Suprapubic skin (tissue), 3 donors: Measurements from ENCODE around the gene DDX25.
A peak's percentile ranks its signal among the peaks of the same experiment; 100 is the strongest.

Experiments used
- CTCF ChIP-seq, 2 donors: fragments of 200-600 bp in 1 of 2; fragments of 450-650 bp in 1 of 2; sonication (generic) in 1 of 2; IDR thresholded peaks; one replicate each; pipeline ENCODE4 v1.5.1; 2016 to 2019; ENCODE audit warnings: antibody characterized with exemption in 2 of 2, mild to moderate bottlenecking in 1 of 2, moderate library complexity in 1 of 2
- EP300 ChIP-seq: sonication (generic); formaldehyde crosslinking; IDR thresholded peaks from one replicate; pipeline ENCODE4 v1.6.1; 2017; ENCODE audit warnings: antibody characterized with exemption

GRCh38 chr11:125887373-125888324, 16.7 kb upstream of the DDX25 start, which contains the start of gene HYLS1:
- TF ChIP-seq CTCF (IDR thresholded peaks at IDR 0.05) (peak in 1 of 2 donors; percentile 9), EP300 (no peak)
